GDM1 (cell line): ENCODE measurements around the gene CSNK1E.

Experiments used
- DNase-seq: peaks from one replicate; lab custom pipeline; 2025; lab: John Stamatoyannopoulos, UW

The CSNK1E gene

GRCh38 chr22:38305471-38306448 lies 11.5 kb downstream of the CSNK1E start:
- DNase-seq = no peak

GRCh38 chr22:38304526-38304925 lies 12.7 kb downstream of the CSNK1E start:
- DNase-seq = no peak

- DNase-seq = no peak
These were observed 13.3 kb downstream of the CSNK1E start for GRCh38 chr22:38303974-38304373.

- no peak for DNase-seq
These were observed 14.3 kb downstream of the CSNK1E start for GRCh38 chr22:38302906-38303305.

- DNase-seq = no peak
These were observed 16.3 kb downstream of the CSNK1E start for GRCh38 chr22:38300946-38301345.

- no peak for DNase-seq
These were observed 16.9 kb downstream of the CSNK1E start for GRCh38 chr22:38300197-38300945.

- DNase-seq = no peak
These were observed 17.5 kb downstream of the CSNK1E start for GRCh38 chr22:38299770-38300102.

- DNase-seq = no peak
These were observed 18.8 kb downstream of the CSNK1E start for GRCh38 chr22:38298312-38299005.

GRCh38 chr22:38296372-38296771 lies 20.9 kb downstream of the CSNK1E start:
- no peak for DNase-seq

- no peak for DNase-seq
These were observed 21.4 kb downstream of the CSNK1E start for GRCh38 chr22:38295863-38296262.

GRCh38 chr22:38295339-38295738 lies 21.9 kb downstream of the CSNK1E start:
- DNase-seq = no peak

- DNase-seq = no peak
These were observed 23.0 kb downstream of the CSNK1E start for GRCh38 chr22:38294193-38294592.

GRCh38 chr22:38292694-38293093 lies 24.5 kb downstream of the CSNK1E start:
- DNase-seq = no peak

- no peak for DNase-seq
These were observed 25.9 kb downstream of the CSNK1E start for GRCh38 chr22:38291201-38291777.

- DNase-seq = no peak
These were observed 26.9 kb downstream of the CSNK1E start for GRCh38 chr22:38290347-38290746.

- DNase-seq = no peak
These were observed 27.6 kb downstream of the CSNK1E start for GRCh38 chr22:38289583-38290082.

GRCh38 chr22:38286915-38287669 lies 30.1 kb downstream of the CSNK1E start:
- DNase-seq = no peak

- DNase-seq = no peak
These were observed 32.2 kb downstream of the CSNK1E start for GRCh38 chr22:38285018-38285417.

- DNase-seq = no peak
These were observed 33.2 kb downstream of the CSNK1E start for GRCh38 chr22:38284042-38284402.

GRCh38 chr22:38282397-38282796 lies 34.8 kb downstream of the CSNK1E start:
- no peak for DNase-seq

- DNase-seq = no peak
These were observed 41.1 kb downstream of the CSNK1E start for GRCh38 chr22:38276166-38276565.
